HepG2 (cell line): ENCODE data around the gene CAP2. TPM values are rescaled to one million over a fixed set of nuclear protein-coding genes. Genes with fewer than 3 reads are reported as not detected.
"Not testable (repeated sequence)": the region's sequence is repeated elsewhere in the genome, so short reads cannot be mapped to it uniquely, and the experiment has no call there.

Experiments used
- ATAC-seq: fragments of 200-7000 bp; cut with Tn5 transposase; 3 replicates; pipeline ENCODE4 v1.9.1; 2020; ENCODE audit warnings: mild to moderate bottlenecking, moderate library complexity
- BruUV-seq: library from RNA; stranded (reverse); fragments of 400-500 nt; replicated peaks from 2 replicates; lab custom pipeline; 2021; lab: Mats Ljungman, UMichigan
- CTCF ChIA-PET: fragments of 300-600 bp; formaldehyde crosslinking; extraction: SDS; loops from one replicate; lab custom pipeline; 2021; ENCODE audit warnings: low total read pairs, inconsistent platforms, low intra/inter-chr PET ratio; lab: Yijun Ruan, JAX
- POLR2A ChIA-PET: fragments of 350-600 bp; sonication (Branson Sonifier 250); formaldehyde crosslinking; loops from one replicate; lab custom pipeline; 2020; ENCODE audit warnings: antibody characterized with exemption, inconsistent platforms; lab: Yijun Ruan, JAX
- DNase-seq: peaks from one replicate; pipeline ENCODE4 v3.0.0-alpha.2; 2015; ENCODE audit warnings: low spot score
- FAIRE-seq: peaks from 3 replicates; lab custom pipeline; 2011; peaks lifted over from hg19 to GRCh38; lab: Jason Lieb, UNC
- H2AFZ ChIP-seq: one replicate; pipeline ENCODE4 v1.6.1; 2011; ENCODE audit warnings: low read length, inconsistent platforms
- H3K27ac ChIP-seq: fragments of 300-600 bp; 3 replicates; pipeline ENCODE4 v1.8.0; 2011; ENCODE audit warnings: mixed run types, mild to moderate bottlenecking, mixed read lengths, low read length, inconsistent platforms; ENCODE audit not compliant: insufficient read depth; ENCODE audit errors: extremely low read length
- H3K27me3 ChIP-seq, 2 experiments: fragments of 200-600 bp in 1 of 2; 2 replicates in 1 of 2; 3 replicates in 1 of 2; pipeline versions ENCODE4 v1.6.0 to v1.8.0; 2011; ENCODE audit warnings: low read length in 2 of 2, mild to moderate bottlenecking in 2 of 2, moderate library complexity in 2 of 2, inconsistent platforms in 1 of 2; ENCODE audit not compliant: insufficient read depth in 2 of 2, control insufficient read depth in 1 of 2
- H3K36me3 ChIP-seq, 2 experiments: fragments of 200-600 bp in 1 of 2; replicated peaks in 1 of 2; 2 replicates in 1 of 2; 3 replicates in 1 of 2; pipeline versions ENCODE4 v1.5.1 to v1.8.0; 2011; ENCODE audit warnings: low read length in 2 of 2, inconsistent platforms in 1 of 2; ENCODE audit not compliant: insufficient read depth in 2 of 2, control insufficient read depth in 1 of 2
- H3K4me1 ChIP-seq: 2 replicates; pipeline ENCODE4 v1.5.1; 2012; ENCODE audit warnings: low read length, inconsistent platforms; ENCODE audit not compliant: insufficient read depth
- H3K4me2 ChIP-seq: 2 replicates; pipeline ENCODE4 v1.6.0; 2011; ENCODE audit warnings: low read depth, low read length, inconsistent platforms
- H3K4me3 ChIP-seq, 3 experiments: fragments of 200-600 bp in 1 of 3; sonication (generic), shearing (Covaris generic) in 1 of 3; replicated peaks in 1 of 3; 2 replicates each; pipeline ENCODE4 v1.5.1; 2011 to 2016; ENCODE audit warnings: low read length in 3 of 3, inconsistent platforms in 2 of 3, low read depth in 2 of 3, mild to moderate bottlenecking in 2 of 3, control low read depth in 1 of 3, mixed read lengths in 1 of 3; ENCODE audit not compliant: insufficient read depth in 1 of 3
- H3K79me2 ChIP-seq: one replicate; pipeline ENCODE4 v1.6.1; 2011; ENCODE audit warnings: low read length, inconsistent platforms; ENCODE audit not compliant: insufficient read depth
- H3K9ac ChIP-seq: 2 replicates; pipeline ENCODE4 v1.6.0; 2011; ENCODE audit warnings: mild to moderate bottlenecking, low read depth, low read length, inconsistent platforms; ENCODE audit not compliant: insufficient read depth
- H3K9me3 ChIP-seq: 2 replicates; pipeline ENCODE4 v1.5.1; 2012; ENCODE audit warnings: mild to moderate bottlenecking, low read length
- H4K20me1 ChIP-seq: 2 replicates; pipeline ENCODE4 v1.6.0; 2011; ENCODE audit warnings: inconsistent platforms, mild to moderate bottlenecking, low read length, moderate library complexity; ENCODE audit not compliant: insufficient read depth
- MAFF ChIP-seq: IDR thresholded peaks from 2 replicates; pipeline ENCODE4 v1.6.1; 2011; ENCODE audit warnings: low read depth, low read length, improper control_type of control experiment
- MAFK ChIP-seq, 2 experiments: IDR thresholded peaks in 1 of 2; conservative IDR thresholded peaks in 1 of 2; 2 replicates each; pipeline ENCODE4 v1.6.1; 2011; ENCODE audit warnings: improper control_type of control experiment in 2 of 2, low read length in 2 of 2
- NR2F1 ChIP-seq, 2 experiments: fragments of 450-650 bp in 1 of 2; formaldehyde crosslinking in 1 of 2; IDR thresholded peaks; 2 replicates each; pipeline versions ENCODE4 v1.5.0 to v1.6.1; 2016 to 2020; ENCODE audit warnings: mild to moderate bottlenecking in 1 of 2, missing compliant biosample characterization in 1 of 2, missing genetic modification reagents in 1 of 2, moderate library complexity in 1 of 2
- ZMYM2 ChIP-seq: sonication (generic); formaldehyde crosslinking; IDR thresholded peaks from 2 replicates; pipeline ENCODE4 v1.8.0; 2022; ENCODE audit warnings: mild to moderate bottlenecking, missing genetic modification reagents
- ZNF674 ChIP-seq: sonication (generic); formaldehyde crosslinking; IDR thresholded peaks from 2 replicates; pipeline ENCODE4 v1.5.0; 2020; ENCODE audit warnings: low read depth, mild to moderate bottlenecking, missing genetic modification reagents
- WGBS: methylation state at CpG from one replicate; pipeline ENCODE4 v1.1.6; 2017; ENCODE audit warnings: low lambda C conversion rate; 5-methylcytosine and 5-hydroxymethylcytosine counted together
- in situ Hi-C: cut with HindIII; loops from 2 replicates; pipeline ENCODE4 v1.10.0; 2017; ENCODE audit warnings: low pct_unique_long_range_greater_than_20kb; ENCODE audit not compliant: extremely low pct_ligation_motif_present
- intact Hi-C: fragments of 100-400 bp; cut with micrococcal nuclease; formaldehyde crosslinking; loops from one replicate; pipeline ENCODE4 v1.10.0; 2022; ENCODE audit not compliant: unreplicated experiment
- polyA plus RNA-seq, 8 experiments: library from polyadenylated mRNA; depleted of rRNA in 3 of 8; stranded (reverse) in 7 of 8; unstranded in 1 of 8; fragments of >200 nt; fragmentation: Illumina TruSeq in 4 of 8; extraction: Trizol in 4 of 8; gene quantifications; 2 replicates each; pipeline versions ENCODE4 v1.2.1 to v1.2.3, GENCODE V29; 2011 to 2016; ENCODE audit warnings: low read depth in 4 of 8, missing spikeins in 1 of 8, mixed read lengths in 1 of 8; ENCODE audit not compliant: insufficient read depth in 1 of 8
- total RNA-seq, 5 experiments: library from RNA; depleted of rRNA; stranded (reverse); fragments of >200 nt; fragmentation: Illumina TruSeq; extraction: Trizol; gene quantifications; 2 replicates each; pipeline ENCODE4 v1.2.3, GENCODE V29; 2016; ENCODE audit warnings: low read depth in 1 of 5

CAP2 gene
- total and polyA plus RNA-seq, 2 of the 13 experiments (the other 11 are each of a cell fraction or from before 2014, with no cell fraction given): 7.9 to 53.1 TPM

DNA sequence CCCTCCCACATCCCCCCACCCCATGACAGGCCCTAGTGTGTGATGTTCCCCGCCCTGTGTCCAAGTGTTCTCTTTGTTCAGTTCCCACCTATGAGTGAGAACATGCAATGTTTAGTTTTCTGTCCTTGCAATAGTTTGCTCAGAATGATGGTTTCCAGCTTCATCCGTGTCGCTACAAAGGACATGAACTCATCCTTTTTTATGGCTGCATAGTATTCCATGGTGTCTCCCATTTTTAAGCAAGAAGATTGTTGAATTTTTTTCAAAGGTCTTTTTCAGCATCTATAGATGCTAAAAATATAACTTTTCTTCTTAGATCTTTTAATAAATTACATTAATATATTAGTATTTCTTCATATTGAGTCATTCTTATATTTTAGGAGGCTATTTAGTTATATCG is 47.4 kb downstream of the CAP2 start:
- WGBS: 95% methylated on average over 4 of the region's 4 CpGs
- H3K27ac ChIP-seq, H3K9me3 ChIP-seq, H3K36me3 ChIP-seq, in situ Hi-C loops, H3K4me2 ChIP-seq, H2AFZ ChIP-seq, H3K4me3 ChIP-seq, POLR2A ChIA-PET, ATAC-seq, H3K9ac ChIP-seq, DNase-seq, H3K4me1 ChIP-seq, FAIRE-seq, CTCF ChIA-PET, H4K20me1 ChIP-seq, intact Hi-C loops, H3K79me2 ChIP-seq, H3K27me3 ChIP-seq, BruUV-seq: not testable (repeated sequence)

DNA sequence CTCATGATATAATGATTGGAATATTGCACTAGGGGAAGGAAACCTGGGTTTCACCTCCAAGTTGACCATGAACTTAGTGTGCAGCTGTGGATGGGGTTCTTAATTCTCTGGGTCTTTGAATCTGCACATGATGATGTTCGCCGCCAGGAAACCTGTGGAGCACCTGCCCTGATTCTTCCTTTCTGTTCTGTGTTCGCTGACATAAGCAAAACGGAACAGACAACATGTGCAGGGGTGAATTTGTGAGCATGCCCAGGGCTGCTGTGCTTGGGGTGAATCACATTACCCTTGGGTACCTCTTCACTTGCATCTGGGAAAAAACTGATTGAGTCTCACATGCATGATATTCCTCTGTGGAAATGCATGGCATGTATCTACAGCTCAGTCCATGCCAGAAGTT is 48.8 kb downstream of the CAP2 start:
- 73% methylated on average over 4 of the region's 4 CpGs for WGBS
- Histone ChIP-seq H3K79me2 (no peaks in the 10 kb centered on the region), H3K4me1 (no peaks in the 10 kb centered on the region), H3K4me2 (no peak overlapping the region), H4K20me1 (no peaks in the 10 kb centered on the region; the same call in 1 of the 2 replicates), H3K9ac (no peak overlapping the region), H3K27ac (no peak overlapping the region), H3K4me3 (no peak overlapping the region), H3K36me3 (0 out of 5 replicates have a peak, but pooled peaks cover 0 to under 1% of the 10 kb centered on the region in 2 experiments), H2AFZ (no peak overlapping the region), H3K27me3 (no peaks in the 10 kb centered on the region), H3K9me3 (no peaks in the 10 kb centered on the region)
- in situ Hi-C loops: no loop called here
- no peak for DNase-seq
- ChIA-PET CTCF (no interaction called here), POLR2A (no interaction called here)
- no peak for ATAC-seq
- BruUV-seq: no TSS peak
- no peak for FAIRE-seq
- intact Hi-C loops: no loop called here
- TF ChIP-seq MAFK (conservative IDR thresholded peaks at IDR 0.05 in 1 of 2, IDR thresholded peaks at IDR 0.05 in 1 of 2; ENCODE audit: low read length in 2 of 2) (peak; percentile 92 to 96), ZNF674 (CRISPR knock-in tag) (no peak), NR2F1 (CRISPR knock-in tag; IDR thresholded peaks at IDR 0.05) (no peak), MAFF (peak; percentile 91), ZMYM2 (CRISPR knock-in tag) (no peak)
